SH-SY5Y (cell line): ENCODE data around the gene MRS2.

ENCODE experiments used
- GATA2 ChIP-seq: IDR thresholded peaks from 2 replicates; pipeline ENCODE4 v1.6.1; 2011; ENCODE audit warnings: mild to moderate bottlenecking, low read depth, low read length
- GATA3 ChIP-seq: IDR thresholded peaks from 2 replicates; pipeline ENCODE4 v1.6.1; 2011; ENCODE audit warnings: low read depth, mild to moderate bottlenecking, low read length, moderate library complexity

DNA sequence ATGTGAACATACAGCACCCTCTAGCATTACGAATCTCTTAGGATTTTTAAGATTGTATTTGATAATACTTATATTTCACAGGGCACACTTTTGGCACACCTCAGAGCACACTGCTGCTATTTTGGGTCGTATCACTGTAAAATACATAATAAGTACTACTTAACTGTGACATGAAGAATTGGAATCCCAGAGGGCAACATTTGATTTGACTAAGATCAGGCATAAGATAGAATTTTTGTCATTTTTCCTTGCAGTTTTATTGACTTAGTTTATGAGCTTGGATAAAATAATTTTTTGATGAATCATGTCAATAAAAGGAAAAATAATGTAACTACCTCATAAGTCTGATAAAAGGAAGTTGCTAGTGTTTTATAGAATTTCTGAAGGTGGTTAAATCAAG is 22.4 kb downstream of the MRS2 start:
- no peak for TF ChIP-seq GATA3
- TF ChIP-seq GATA2 = no peak
